Natural killer cell (primary cell): ENCODE data around the gene BTBD2. TPM values are rescaled to one million over a fixed set of nuclear protein-coding genes. Genes with fewer than 3 reads are reported as not detected.

Experiments used
- ATAC-seq, 3 donors: fragments of 150-1000 bp in 2 of 3; fragments of 200-7000 bp in 1 of 3; cut with Tn5 transposase; 1 replicate in 1 of 3; 2 replicates in 2 of 3; pipeline ENCODE4 v1.10.0; 2021; ENCODE audit warnings: mild to moderate bottlenecking in 2 of 3, moderate library complexity in 2 of 3
- DNase-seq, 2 donors: peaks; one replicate each; pipeline versions ENCODE4 v3.0.0 to v3.0.0-alpha.2; 2013 to 2021; ENCODE audit warnings: mixed read lengths in 1 of 2
- H3K27ac ChIP-seq: one replicate; pipeline ENCODE4 v1.5.1; 2013; ENCODE audit warnings: mild to moderate bottlenecking, low read length
- H3K27me3 ChIP-seq: one replicate; pipeline ENCODE4 v1.6.1; 2013; ENCODE audit warnings: low read length; ENCODE audit not compliant: control insufficient read depth, insufficient read depth
- H3K36me3 ChIP-seq: one replicate; pipeline ENCODE4 v1.6.1; 2013; ENCODE audit warnings: low read length; ENCODE audit not compliant: control insufficient read depth, insufficient read depth
- H3K4me1 ChIP-seq: one replicate; pipeline ENCODE4 v1.6.1; 2013; ENCODE audit warnings: low read length; ENCODE audit not compliant: control insufficient read depth, insufficient read depth
- H3K4me3 ChIP-seq: one replicate; pipeline ENCODE4 v1.5.1; 2013; ENCODE audit warnings: low read length
- H3K9me3 ChIP-seq: one replicate; pipeline ENCODE4 v1.6.1; 2013; ENCODE audit warnings: low read length; ENCODE audit not compliant: control insufficient read depth, insufficient read depth
- H3K27ac Mint-ChIP-seq, 2 donors: one replicate each; pipeline ENCODE4 v1.8.0; 2022; ENCODE audit warnings: mild to moderate bottlenecking in 2 of 2, mixed read lengths in 2 of 2, moderate library complexity in 1 of 2
- H3K27me3 Mint-ChIP-seq, 2 donors: one replicate each; pipeline ENCODE4 v1.8.0; 2022; ENCODE audit warnings: low read depth in 2 of 2, mixed read lengths in 2 of 2
- H3K36me3 Mint-ChIP-seq: one replicate; pipeline ENCODE4 v1.8.0; 2022; ENCODE audit warnings: mixed read lengths
- H3K4me1 Mint-ChIP-seq, 2 donors: one replicate each; pipeline ENCODE4 v1.8.0; 2022; ENCODE audit warnings: mixed read lengths in 2 of 2
- H3K4me3 Mint-ChIP-seq: one replicate; pipeline ENCODE4 v1.8.0; 2022; ENCODE audit warnings: mild to moderate bottlenecking, moderate library complexity, mixed read lengths
- H3K9me3 Mint-ChIP-seq, 2 donors: one replicate each; pipeline ENCODE4 v1.8.0; 2022; ENCODE audit warnings: mixed read lengths in 2 of 2
- CTCF ChIP-seq: fragments of 200-600 bp; IDR thresholded peaks from one replicate; pipeline ENCODE4 v1.8.0; 2022; ENCODE audit warnings: antibody characterized with exemption
- WGBS: methylation state at CpG from one replicate; pipeline ENCODE4 v1.1.7; 2013; ENCODE audit warnings: missing lambda C conversion rate; ENCODE audit not compliant: insufficient coverage; 5-methylcytosine and 5-hydroxymethylcytosine counted together
- intact Hi-C: fragments of 100-400 bp; cut with micrococcal nuclease; formaldehyde crosslinking; loops from one replicate; pipeline ENCODE4 v1.14.2; 2022
- total RNA-seq, 4 donors: library from RNA; stranded (reverse); fragments of 120-200 nt in 1 of 4; gene quantifications; one replicate each; pipeline versions ENCODE4 v1.2.3 to v1.2.4, GENCODE V29; 2013 to 2022

The BTBD2 gene
- total RNA-seq, 3 donors from 2014 or later (not counting 1 experiment from before 2014, with no cell fraction given), result 47.6 to 57.0 (median 53.4) TPM

DNA sequence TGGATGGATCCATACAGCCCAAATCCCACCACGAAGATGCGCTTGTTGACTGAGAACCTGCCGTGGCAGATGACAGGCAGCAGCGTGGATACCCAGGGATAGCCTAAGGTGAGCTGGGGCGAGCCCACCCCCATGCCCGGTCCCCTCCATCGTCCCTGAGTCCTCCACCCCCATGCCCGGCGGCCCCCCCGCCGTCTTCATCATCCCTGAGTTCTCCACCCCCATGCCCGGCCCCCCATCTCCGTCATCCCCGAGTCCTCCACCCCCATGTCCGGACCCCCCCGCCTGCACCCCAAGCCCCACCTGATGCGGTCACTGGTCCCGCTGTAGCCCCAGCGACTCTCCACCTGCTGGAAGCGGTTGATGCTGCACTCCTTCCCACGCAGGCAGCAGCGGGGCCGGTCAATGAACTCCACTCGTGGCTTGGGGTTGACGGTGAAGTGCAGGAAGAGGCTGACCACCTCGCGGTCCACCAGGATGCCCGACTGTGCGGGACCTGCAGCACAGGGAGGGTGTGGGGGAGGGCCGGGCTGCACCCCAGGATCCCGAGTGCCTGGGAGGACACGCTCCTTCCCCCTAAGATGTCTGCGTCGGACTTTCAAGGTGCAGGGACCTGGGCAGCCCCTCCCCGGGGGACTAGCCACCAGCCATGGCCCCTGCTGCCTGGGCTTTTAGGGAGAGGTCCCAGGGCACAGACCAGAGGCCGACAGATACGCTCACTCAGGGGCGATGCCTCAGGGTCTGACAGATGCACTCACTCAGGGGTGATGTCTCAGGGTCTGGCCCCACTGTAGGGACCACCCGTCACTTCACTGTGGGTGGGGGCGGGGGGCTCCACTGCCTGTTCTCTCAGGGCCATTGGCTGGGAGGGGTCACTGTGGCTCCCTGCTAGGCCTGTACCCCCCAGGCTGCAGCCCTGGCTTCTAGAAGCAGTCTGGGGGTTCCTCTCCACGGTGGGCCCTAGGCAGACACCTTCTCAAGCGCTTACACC lies 28.0 kb downstream of the BTBD2 start:
- no peak for TF ChIP-seq CTCF
- no peak overlapping the region for H3K4me3 Mint-ChIP-seq
- intact Hi-C loops, result no loop called here
- DNase-seq (no peak), ATAC-seq (no peak)
- H3K27me3 Mint-ChIP-seq, result no peaks in the 10 kb centered on the region
- Histone ChIP-seq H3K27ac (no peak overlapping the region), H3K27me3 (no peaks in the 10 kb centered on the region), H3K4me3 (no peak overlapping the region), H3K36me3 (peaks cover 44% of the 10 kb centered on the region), H3K9me3 (no peaks in the 10 kb centered on the region), H3K4me1 (no peaks in the 10 kb centered on the region)
- H3K36me3 Mint-ChIP-seq, result no peaks in the 10 kb centered on the region
- H3K4me1 Mint-ChIP-seq, result no peaks in the 10 kb centered on the region
- no peaks in the 10 kb centered on the region for H3K9me3 Mint-ChIP-seq
- WGBS, result 85% methylated on average over 37 of the region's 42 CpGs
- no peak overlapping the region for H3K27ac Mint-ChIP-seq

DNA sequence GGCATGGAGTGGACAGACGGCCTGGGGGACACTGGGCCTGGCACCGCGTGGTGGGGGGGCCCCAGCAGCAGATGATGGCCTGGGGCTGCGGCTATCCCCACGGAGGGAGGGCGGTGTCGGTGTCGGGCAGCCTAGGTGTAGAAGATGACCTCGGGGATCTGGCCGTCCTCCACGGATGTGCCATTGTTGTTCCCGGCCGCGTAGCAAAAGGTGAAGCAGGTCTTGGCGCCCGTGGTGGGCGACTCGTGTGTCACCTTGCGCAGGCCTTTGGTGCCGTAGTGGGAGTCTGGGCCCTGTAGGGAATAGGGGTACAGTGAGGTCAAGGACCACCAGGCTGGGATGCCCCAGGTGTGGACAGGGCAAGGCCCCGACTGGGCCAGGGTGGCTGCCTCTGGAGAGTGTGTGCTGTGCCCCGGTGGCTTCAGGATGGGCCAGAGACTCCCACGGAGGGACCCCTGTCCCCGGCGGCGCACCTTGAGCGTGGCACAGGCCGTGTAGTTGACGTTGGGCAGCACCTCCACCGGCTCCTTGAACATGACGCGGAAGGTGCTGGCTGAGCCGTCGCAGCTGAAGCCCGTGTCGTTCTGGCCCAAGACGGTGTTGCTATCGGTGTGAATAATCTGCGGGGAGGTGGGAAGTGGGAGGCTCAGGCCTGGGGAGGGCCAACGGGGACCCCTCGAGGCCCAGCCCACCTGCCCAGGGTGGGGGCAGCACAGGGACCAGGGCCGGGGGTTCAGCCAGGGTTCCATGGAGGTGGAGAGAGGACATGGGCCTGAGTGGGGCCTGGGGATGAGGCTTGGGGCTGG lies 29.0 kb downstream of the BTBD2 start:
- H3K27ac ChIP-seq, result no peak overlapping the region
- intact Hi-C loops, result no loop called here
- H3K36me3 ChIP-seq, result peaks cover 47% of the 10 kb centered on the region
- no peaks in the 10 kb centered on the region for H3K27me3 ChIP-seq
- no peak overlapping the region for H3K27ac Mint-ChIP-seq
- TF ChIP-seq CTCF, result no peak
- DNase-seq, result no peak
- H3K4me3 Mint-ChIP-seq, result no peak overlapping the region
- H3K4me3 ChIP-seq, result no peak overlapping the region
- peak in 1 of 3 donors; percentile 38 for ATAC-seq
- H3K27me3 Mint-ChIP-seq, result no peaks in the 10 kb centered on the region
- H3K4me1 Mint-ChIP-seq, result no peaks in the 10 kb centered on the region
- H3K9me3 Mint-ChIP-seq, result no peaks in the 10 kb centered on the region
- no peaks in the 10 kb centered on the region for H3K9me3 ChIP-seq
- H3K36me3 Mint-ChIP-seq, result no peaks in the 10 kb centered on the region
- H3K4me1 ChIP-seq, result no peaks in the 10 kb centered on the region
- WGBS, result 94% methylated on average over 42 of the region's 42 CpGs

- ATAC-seq (no peak), DNase-seq (no peak)
- Mint-ChIP-seq H3K27me3 (no peaks in the 10 kb centered on the region), H3K36me3 (no peaks in the 10 kb centered on the region), H3K4me1 (no peaks in the 10 kb centered on the region), H3K27ac (no peak overlapping the region), H3K9me3 (no peaks in the 10 kb centered on the region), H3K4me3 (no peak overlapping the region)
- TF ChIP-seq CTCF, result no peak
- WGBS, result 94% methylated on average over 44 of the region's 44 CpGs
- intact Hi-C loops, result no loop called here
- H3K36me3 ChIP-seq, result peaks cover 48% of the 10 kb centered on the region
- H3K4me1 ChIP-seq, result no peaks in the 10 kb centered on the region
- H3K27me3 ChIP-seq, result no peaks in the 10 kb centered on the region
- H3K27ac ChIP-seq, result no peak overlapping the region
- H3K4me3 ChIP-seq, result no peak overlapping the region
- no peaks in the 10 kb centered on the region for H3K9me3 ChIP-seq
Measured at GRCh38 chr19:1985588-1986356, 29.7 kb downstream of the BTBD2 start.
